NOMO-1 treated with dmso at 0.1 percent for 144 hours (cell line): Measurements from ENCODE around the gene ANO5.
"Not testable (repeated sequence)": the region's sequence is repeated elsewhere in the genome, so short reads cannot be mapped to it uniquely, and the experiment has no call there.

Source experiments
- DNase-seq: peaks from one replicate; lab custom pipeline; 2025; ENCODE audit not compliant: unreplicated experiment; lab: John Stamatoyannopoulos, UW

ANO5 gene

DNA sequence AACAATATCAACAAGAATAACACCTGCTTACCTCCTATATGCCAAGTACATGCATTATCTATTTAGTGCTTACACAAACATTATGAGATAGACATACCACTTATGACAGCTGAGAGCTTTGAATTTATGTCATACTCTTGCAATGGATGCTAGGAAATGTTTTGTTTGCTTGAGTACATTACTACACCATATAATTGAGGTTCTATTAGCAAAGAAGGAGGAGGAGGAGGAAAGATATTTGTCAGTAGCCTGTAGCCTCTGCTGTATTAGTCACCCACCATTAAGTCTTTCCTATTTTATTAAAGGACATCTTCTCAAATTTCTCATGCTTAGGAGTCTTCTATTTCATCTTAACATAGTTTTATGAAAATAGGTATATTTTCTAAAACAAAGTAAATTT lies 6.4 kb downstream of the ANO5 start:
- DNase-seq = no peak

- DNase-seq = no peak
Observed at GRCh38 chr11:22203281-22203680, 10.4 kb downstream of the ANO5 start.

DNA sequence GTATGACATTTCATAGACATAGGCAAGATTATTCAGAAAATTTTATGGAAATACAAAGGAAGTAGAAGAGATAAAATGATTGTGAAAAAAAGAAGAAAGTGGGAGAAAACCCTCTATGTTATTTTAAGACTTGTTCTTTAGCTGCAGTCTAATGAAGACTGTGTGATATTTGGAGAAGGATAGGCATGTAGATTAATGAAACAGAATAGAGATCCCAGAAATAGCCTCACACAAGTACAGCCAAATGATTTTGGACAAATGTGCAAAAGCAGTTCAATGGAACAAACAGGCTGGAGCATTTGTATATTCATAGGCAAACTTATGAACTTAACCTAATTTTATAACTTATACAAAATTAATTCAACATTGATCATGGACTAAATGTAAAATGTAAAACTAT lies 14.3 kb downstream of the ANO5 start:
- DNase-seq = no peak

DNA sequence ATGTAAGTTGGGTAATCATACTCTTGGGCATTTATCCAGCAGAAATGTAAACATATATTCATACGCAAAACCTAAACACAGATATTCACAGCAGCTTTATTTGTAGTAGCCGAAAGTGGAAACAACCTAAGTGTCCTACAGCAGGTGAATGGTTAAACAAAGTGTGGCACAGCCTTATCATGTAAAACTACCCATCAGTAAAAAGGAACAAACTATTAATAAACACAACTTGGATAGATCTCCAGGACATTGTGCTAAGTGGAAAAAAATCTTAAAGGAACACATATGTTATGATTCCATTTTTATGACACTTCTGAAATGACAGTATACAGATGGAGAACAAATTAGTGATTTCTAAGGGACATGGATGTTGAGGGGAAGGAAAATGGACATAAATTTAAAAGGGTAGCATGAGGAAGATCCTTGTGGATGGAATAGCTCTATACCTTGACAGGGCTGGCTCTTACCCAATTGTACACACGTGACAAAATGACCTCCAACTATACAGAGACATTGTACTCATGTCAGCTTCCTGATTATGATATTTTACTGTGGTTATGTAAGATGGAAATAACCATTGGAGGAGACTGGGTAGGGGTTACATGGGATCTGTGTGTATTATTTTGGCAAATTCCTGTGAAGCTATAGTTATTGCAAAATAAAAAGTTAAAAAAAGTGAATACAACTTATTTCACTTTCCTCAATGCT lies 15.4 kb downstream of the ANO5 start:
- no peak for DNase-seq

DNA sequence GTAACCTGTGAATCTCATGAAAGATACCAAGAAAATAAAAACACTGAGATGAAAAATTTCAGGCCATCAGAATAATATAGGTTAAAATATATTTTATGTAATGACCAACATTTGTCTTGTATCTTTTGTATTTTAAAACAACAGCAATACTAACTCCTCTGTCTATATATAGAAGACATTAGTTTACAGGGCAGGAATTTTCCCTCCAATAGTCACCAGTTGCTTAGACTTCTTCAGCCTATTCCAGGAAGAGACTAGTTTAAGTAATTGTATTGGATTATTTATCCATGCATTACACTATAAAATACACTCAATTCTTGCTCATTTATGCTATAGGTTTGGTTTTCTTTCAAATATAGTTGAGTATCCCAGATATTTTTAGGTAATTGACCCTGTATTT lies 24.1 kb downstream of the ANO5 start:
- DNase-seq = no peak

DNA sequence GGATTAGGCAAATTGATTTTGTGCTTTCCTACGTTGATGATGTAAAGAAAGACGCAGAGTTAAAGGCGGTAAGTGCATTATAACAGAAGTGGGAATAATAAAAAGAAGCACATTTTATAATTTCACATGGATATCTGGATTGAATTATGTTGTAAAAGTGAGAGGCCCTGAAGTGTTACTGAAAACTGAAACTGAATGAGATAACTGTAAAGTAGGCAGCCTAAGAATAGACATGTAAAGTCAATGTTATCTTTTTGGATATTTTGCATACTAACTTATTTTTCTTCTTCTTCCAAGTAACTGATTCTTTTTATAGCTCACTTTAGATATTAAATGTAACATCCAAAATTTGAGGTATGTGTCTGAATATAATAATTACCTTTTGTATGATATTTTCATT lies 28.3 kb downstream of the ANO5 start:
- DNase-seq = no peak

GRCh38 chr11:22225190-22225589 lies 32.3 kb downstream of the ANO5 start:
- DNase-seq = no peak

GRCh38 chr11:22234743-22235142 lies 41.9 kb downstream of the ANO5 start:
- DNase-seq = no peak

DNA sequence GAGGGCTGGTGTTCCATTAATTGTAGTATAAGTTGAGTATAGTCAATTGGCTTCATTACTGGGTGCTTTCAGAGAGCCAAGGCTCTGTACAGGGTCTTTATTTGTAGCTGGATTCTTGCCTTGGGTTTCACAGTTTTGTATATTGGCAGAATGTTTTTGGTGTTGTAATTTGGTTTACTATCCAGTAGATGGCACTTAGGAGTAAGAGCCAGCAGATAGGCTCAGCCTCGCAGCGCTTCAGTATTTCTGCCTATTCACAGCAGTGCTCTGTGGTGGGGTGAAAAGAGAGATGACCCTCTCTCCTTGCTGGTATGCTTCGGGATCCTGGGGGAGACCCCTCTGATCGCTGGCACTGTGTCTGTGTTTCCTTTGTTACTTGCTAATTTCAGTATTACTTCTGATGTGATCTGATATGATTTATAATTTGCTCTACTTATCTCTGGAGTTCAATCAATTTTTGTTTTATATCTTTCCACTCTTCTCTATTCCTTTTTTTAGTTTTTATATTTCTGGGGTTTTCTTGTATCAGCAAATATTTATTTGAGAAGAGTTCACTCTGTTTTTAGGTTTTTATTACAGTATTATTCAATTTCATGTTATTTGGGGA lies 52.2 kb downstream of the ANO5 start:
- peak; percentile 5 for DNase-seq

DNA sequence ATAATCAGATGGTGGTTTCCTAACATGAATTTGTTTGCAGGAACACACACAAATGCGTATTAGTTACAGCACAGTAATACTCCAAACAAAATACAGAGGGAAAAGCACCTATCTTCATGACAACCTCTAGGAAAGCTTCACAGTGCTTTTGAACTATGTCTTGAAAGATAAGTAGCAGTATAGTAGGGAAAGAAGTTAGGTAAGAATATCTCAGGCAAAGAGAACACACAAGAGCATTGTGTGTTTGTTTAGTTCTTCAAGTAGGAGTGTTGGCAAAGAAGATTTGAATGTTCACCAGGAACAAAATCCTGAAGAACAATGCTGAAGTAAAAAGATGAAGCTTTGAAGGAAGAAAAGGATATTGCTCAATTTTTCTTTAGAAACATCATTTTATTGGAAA lies 54.1 kb downstream of the ANO5 start:
- no peak for DNase-seq

- no peak for DNase-seq
Observed at GRCh38 chr11:22249871-22250270, 57.0 kb downstream of the ANO5 start.

GRCh38 chr11:22256876-22257275 lies 64.0 kb downstream of the ANO5 start:
- DNase-seq = no peak

GRCh38 chr11:22263613-22264012 lies 70.7 kb downstream of the ANO5 start:
- DNase-seq = no peak

DNA sequence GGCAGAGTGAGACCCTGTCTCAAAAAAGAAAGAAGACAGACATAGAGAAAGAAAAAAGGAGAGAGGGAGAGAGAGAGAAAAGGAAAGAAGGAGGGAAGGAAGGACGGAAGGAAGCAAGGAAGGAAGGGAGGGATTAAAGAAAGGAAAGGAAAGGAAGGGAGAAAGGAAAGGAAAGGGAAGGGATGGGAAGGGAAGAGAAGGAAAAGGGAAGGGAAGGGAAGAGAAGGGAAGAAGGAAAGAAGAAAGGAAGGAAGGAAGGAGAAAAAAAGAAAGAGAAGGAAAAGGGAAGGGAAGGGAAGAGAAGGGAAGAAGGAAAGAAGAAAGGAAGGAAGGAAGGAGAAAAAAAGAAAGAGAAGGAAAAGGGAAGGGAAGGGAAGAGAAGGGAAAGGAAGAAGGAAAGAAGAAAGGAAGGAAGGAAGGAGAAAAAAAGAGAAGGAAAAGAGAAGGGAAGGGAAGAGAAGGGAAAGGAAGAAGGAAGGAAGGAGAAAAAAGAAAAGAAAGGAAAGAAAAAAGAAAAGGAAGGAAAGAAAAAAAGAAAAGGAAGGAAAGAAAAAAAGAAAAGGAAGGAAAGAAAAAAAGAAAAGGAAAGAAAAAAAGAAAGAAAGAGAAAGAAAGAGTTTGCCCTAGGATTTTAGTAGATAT lies 76.2 kb downstream of the ANO5 start:
- not testable (repeated sequence) for DNase-seq

GRCh38 chr11:22273781-22274180 lies 80.9 kb downstream of the ANO5 start:
- DNase-seq = no peak

DNA sequence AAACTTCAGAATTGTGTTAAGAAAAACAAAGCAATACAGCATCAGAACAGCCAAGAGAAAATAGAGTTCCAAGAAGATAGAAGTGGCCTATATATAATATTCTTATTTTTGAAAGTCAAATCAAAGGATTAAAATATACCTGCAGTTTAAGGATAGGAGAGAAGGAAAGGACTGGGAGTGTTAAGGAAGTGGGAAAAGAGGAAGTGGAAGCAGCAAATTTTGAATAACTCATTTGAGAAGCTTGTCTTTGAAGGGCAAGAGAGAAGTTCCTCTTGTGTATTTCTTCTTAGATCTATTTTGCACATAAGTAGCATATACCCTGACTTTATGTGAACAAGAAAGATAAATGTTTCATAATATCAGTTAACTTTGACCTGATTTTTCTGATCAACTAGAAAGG lies 82.7 kb downstream of the ANO5 start:
- no peak for DNase-seq

DNA sequence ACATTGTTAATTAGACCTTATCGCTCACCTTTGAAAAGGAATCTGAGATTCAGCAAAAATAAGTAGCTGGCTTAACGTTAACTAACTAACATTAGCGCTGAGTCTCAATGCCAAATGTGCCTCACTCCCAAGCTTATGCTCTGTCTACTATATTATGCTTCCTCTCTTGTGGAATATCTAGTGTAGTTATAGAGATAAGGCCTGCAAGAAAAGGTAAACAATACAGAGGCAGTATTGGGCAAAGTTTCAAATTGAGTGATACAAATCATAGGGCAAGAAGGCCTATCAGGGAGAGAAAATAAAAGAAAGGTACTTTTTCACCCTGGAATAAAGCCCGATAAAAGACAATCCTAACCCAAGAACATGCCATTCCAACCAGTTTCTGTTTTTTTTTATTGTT lies 83.7 kb downstream of the ANO5 start:
- no peak for DNase-seq

DNA sequence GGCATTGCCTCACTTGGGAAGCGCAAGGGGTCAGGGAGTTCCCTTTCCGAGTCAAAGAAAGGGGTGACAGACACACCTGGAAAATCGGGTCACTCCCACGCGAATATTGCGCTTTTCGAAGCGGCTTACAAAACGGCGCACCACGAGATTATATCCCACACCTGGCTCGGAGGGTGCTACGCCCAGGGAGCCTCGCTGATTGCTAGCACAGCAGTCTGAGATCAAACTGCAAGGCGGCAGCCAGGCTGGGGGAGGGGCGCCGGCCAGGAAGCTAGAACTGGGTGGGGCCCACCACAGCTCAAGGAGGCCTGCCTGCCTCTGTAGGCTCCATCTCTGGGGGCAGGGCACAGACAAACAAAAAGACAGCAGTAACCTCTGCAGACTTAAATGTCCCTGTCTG lies 92.1 kb downstream of the ANO5 start:
- DNase-seq = not testable (repeated sequence)

GRCh38 chr11:22302368-22302767 lies 109.5 kb downstream of the ANO5 start:
- no peak for DNase-seq

DNA sequence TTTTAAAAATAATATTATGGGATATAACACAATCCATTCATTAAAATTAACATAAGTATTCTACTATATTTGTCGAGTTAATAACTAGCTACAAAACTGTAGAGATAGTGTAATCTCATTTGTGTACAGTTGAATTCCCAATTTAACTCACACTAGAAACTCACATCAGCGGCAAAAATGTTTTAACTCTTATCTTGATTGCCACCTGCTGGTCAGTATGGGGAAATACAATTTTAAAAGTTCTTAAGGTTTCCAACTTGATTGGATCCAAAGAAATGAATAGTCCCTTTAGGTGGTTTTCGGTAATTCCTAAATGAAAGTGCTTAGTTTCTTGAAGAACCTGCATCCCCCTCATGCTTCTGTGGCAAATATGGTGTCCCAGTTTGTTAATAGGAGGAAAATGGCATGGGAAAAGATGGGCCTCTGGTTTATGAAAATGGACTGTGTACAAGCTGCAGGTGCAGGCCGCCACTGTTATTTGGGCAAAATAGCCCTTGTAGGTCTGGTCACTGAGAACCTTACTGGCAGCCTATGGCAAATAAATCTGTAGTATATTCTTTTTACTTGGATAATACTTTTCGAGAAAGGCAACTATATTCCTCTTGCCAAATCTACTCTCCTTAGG lies 111.6 kb downstream of the ANO5 start:
- DNase-seq = peak; percentile 5

DNA sequence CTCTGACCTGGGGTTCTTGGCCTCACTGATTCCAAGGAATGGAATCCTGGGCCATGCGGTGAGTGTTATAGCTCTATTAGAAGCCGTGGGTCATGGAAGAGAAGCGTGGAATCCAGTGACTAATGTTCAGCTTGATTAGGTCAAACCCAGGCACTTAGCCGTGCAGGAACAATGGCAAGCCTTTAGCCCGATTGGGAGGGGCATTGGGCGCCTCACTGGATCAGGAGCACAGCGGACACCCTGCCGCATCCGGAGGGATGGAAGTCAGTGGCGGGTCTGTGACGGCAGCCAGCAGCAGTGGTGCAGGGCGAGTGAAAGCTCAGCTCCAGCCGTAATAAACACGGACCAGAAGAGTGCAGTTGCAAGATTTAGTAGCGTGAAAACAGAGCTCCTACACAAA lies 124.8 kb downstream of the ANO5 start:
- no peak for DNase-seq

- no peak for DNase-seq
Observed at GRCh38 chr11:22331771-22332170, 138.9 kb downstream of the ANO5 start.
